ENCODE results near the gene RANBP9.

GRCh38 chr6:13671548-13672127 lies 40.0 kb downstream of the RANBP9 start:
- no peak for TF ChIP-seq EZH2 (IDR thresholded peaks at IDR 0.05; ENCODE audit: borderline replicate concordance)
- no peak for TF ChIP-seq CTCF (IDR thresholded peaks at IDR 0.05; ENCODE audit: poor library complexity)

All from hepatocyte (in vitro differentiated cells).